ENCODE data around the gene RABEP1. TPM values are rescaled to one million over a fixed set of nuclear protein-coding genes. Genes with fewer than 3 reads are reported as not detected.

RABEP1 gene
- total RNA-seq, 6 experiments from 2014 or later = 41.1 to 48.5 (median 45.6) TPM

- H3K4me1 Mint-ChIP-seq (ENCODE audit: low read depth) = peaks cover 38% of the 10 kb centered on the region
- no peak overlapping the region for H3K4me3 Mint-ChIP-seq
- DNase-seq = no peak
- TF ChIP-seq CTCF (IDR thresholded peaks at IDR 0.05) = no peak
- 0 out of 2 replicates have a peak, but pooled peaks cover 3% of the 10 kb centered on the region for H3K27me3 Mint-ChIP-seq (ENCODE audit: insufficient read depth)
- H3K27ac Mint-ChIP-seq = no peak overlapping the region
- peaks cover 30% of the 10 kb centered on the region for H3K36me3 Mint-ChIP-seq (ENCODE audit: low read depth)
- H3K9me3 Mint-ChIP-seq = no peaks in the 10 kb centered on the region
Measured at GRCh38 chr17:5416901-5417300, 134.8 kb downstream of the RABEP1 start.

GRCh38 chr17:5418858-5419355, 136.8 kb downstream of the RABEP1 start:
- Mint-ChIP-seq H3K9me3 (no peaks in the 10 kb centered on the region), H3K4me1 (ENCODE audit: low read depth) (peaks cover 33% of the 10 kb centered on the region), H3K27me3 (ENCODE audit: insufficient read depth) (0 out of 2 replicates have a peak, but pooled peaks cover 3% of the 10 kb centered on the region), H3K27ac (peak overlapping the region; percentile 95), H3K4me3 (peak overlapping the region; percentile 99), H3K36me3 (ENCODE audit: low read depth) (peaks cover 15% of the 10 kb centered on the region; the same call in 1 of the 2 replicates)
- DNase-seq = peak; percentile 22
- TF ChIP-seq CTCF (IDR thresholded peaks at IDR 0.05) = no peak

GRCh38 chr17:5419356-5419958, 137.4 kb downstream of the RABEP1 start, which contains the start of gene NUP88:
TSS of gene NUP88 (minus strand) at chr17:5419662. CDS start at chr17:5419650, 12 bp downstream.
- peaks cover 31% of the 10 kb centered on the region for H3K4me1 Mint-ChIP-seq (ENCODE audit: low read depth)
- 0 out of 2 replicates have a peak, but pooled peaks cover 3% of the 10 kb centered on the region for H3K27me3 Mint-ChIP-seq (ENCODE audit: insufficient read depth)
- H3K36me3 Mint-ChIP-seq (ENCODE audit: low read depth) = peaks cover 15% of the 10 kb centered on the region; the same call in 1 of the 2 replicates
- H3K9me3 Mint-ChIP-seq = no peaks in the 10 kb centered on the region
- H3K27ac Mint-ChIP-seq = peak within 1 kb of the TSS; percentile 95
- DNase-seq = peak; percentile 97
- H3K4me3 Mint-ChIP-seq = peak within 1 kb of the TSS; percentile 99
- no peak for TF ChIP-seq CTCF (IDR thresholded peaks at IDR 0.05)

- H3K9me3 Mint-ChIP-seq = no peaks in the 10 kb centered on the region
- H3K36me3 Mint-ChIP-seq (ENCODE audit: low read depth) = peaks cover 19% of the 10 kb centered on the region; the same call in 1 of the 2 replicates
- no peak for TF ChIP-seq CTCF (IDR thresholded peaks at IDR 0.05)
- DNase-seq = peak; percentile 76
- H3K27ac Mint-ChIP-seq = peak within 1 kb of the TSS; percentile 95
- peaks cover 37% of the 10 kb centered on the region for H3K4me1 Mint-ChIP-seq (ENCODE audit: low read depth)
- H3K4me3 Mint-ChIP-seq = peak within 1 kb of the TSS; percentile 99
- 0 out of 2 replicates have a peak, but pooled peaks cover 3% of the 10 kb centered on the region for H3K27me3 Mint-ChIP-seq (ENCODE audit: insufficient read depth)
Measured at GRCh38 chr17:5419959-5420653, 138.0 kb downstream of the RABEP1 start, which contains the start of gene RPAIN. TSS of gene RPAIN (plus strand) at chr17:5420182. CDS start at chr17:5420211, 29 bp downstream.

- Mint-ChIP-seq H3K4me3 (peak overlapping the region; percentile 42; the same call in 1 of the 2 replicates), H3K36me3 (ENCODE audit: low read depth) (peaks cover 28% of the 10 kb centered on the region), H3K9me3 (no peaks in the 10 kb centered on the region), H3K27ac (peak overlapping the region; percentile 72), H3K27me3 (ENCODE audit: insufficient read depth) (0 out of 2 replicates have a peak, but pooled peaks cover 3% of the 10 kb centered on the region), H3K4me1 (ENCODE audit: low read depth) (peaks cover 42% of the 10 kb centered on the region)
- TF ChIP-seq CTCF (IDR thresholded peaks at IDR 0.05) = peak; percentile 14; the same call in 1 of the 2 replicates
- peak; percentile 86 for DNase-seq
Measured at GRCh38 chr17:5422505-5422904, 140.4 kb downstream of the RABEP1 start.
